Panc1 (cell line): ENCODE results near the gene STS. TPM values are rescaled to one million over a fixed set of nuclear protein-coding genes. Genes with fewer than 3 reads are reported as not detected.

Experiments used
- ATAC-seq: fragments of 200-7000 bp; cut with Tn5 transposase; 2 replicates; pipeline ENCODE4 v1.9.1; 2020; ENCODE audit warnings: mild to moderate bottlenecking, moderate library complexity
- BruUV-seq: library from RNA; stranded (reverse); fragments of 400-500 nt; replicated peaks from 2 replicates; lab custom pipeline; 2021; lab: Mats Ljungman, UMichigan
- CTCF ChIA-PET: fragments of 300-600 bp; sonication (Branson Sonifier 250); formaldehyde crosslinking; loops from one replicate; lab custom pipeline; 2022; ENCODE audit warnings: antibody characterized with exemption; lab: Charles Lee
- POLR2A ChIA-PET: fragments of 300-600 bp; sonication (Branson Sonifier 250); formaldehyde crosslinking; loops from one replicate; lab custom pipeline; 2022; ENCODE audit warnings: antibody characterized with exemption; lab: Charles Lee
- DNase-seq: peaks from one replicate; pipeline ENCODE4 v3.0.0-alpha.2; 2010; ENCODE audit warnings: low read depth, low spot score
- H3K27ac ChIP-seq: 2 replicates; pipeline ENCODE4 v1.5.1; 2011; ENCODE audit warnings: mild to moderate bottlenecking, low read length, inconsistent platforms
- H3K27me3 ChIP-seq: fragments of 200-500 bp; sonication (Bioruptor generic); 2 replicates; pipeline ENCODE4 v1.6.0; 2014; ENCODE audit warnings: low read length, inconsistent platforms; ENCODE audit not compliant: control insufficient read depth, insufficient read depth
- H3K36me3 ChIP-seq: fragments of 200-500 bp; sonication (Bioruptor generic); 2 replicates; pipeline ENCODE4 v1.5.1; 2014; ENCODE audit warnings: inconsistent platforms, mild to moderate bottlenecking, low read length, moderate library complexity; ENCODE audit not compliant: control insufficient read depth, insufficient read depth
- H3K4me1 ChIP-seq: 2 replicates; pipeline ENCODE4 v1.5.1; 2011; ENCODE audit warnings: inconsistent platforms, mild to moderate bottlenecking, low read length, moderate library complexity; ENCODE audit not compliant: control insufficient read depth, insufficient read depth
- H3K4me3 ChIP-seq, 2 experiments: 2 replicates each; pipeline ENCODE4 v1.5.1; 2011 to 2012; ENCODE audit warnings: low read depth in 2 of 2, low read length in 2 of 2, mild to moderate bottlenecking in 2 of 2, inconsistent platforms in 1 of 2, moderate library complexity in 1 of 2
- H3K9me3 ChIP-seq: fragments of 200-500 bp; sonication (Bioruptor generic); 2 replicates; pipeline ENCODE4 v1.5.1; 2014; ENCODE audit warnings: low read depth, mild to moderate bottlenecking, inconsistent platforms, low read length, moderate library complexity; ENCODE audit not compliant: control insufficient read depth, insufficient read depth
- POLR2AphosphoS5 ChIP-seq: IDR thresholded peaks from 2 replicates; pipeline ENCODE4 v1.6.1; 2012; ENCODE audit warnings: mild to moderate bottlenecking, low read depth, low read length, moderate library complexity
- SIN3A ChIP-seq: IDR thresholded peaks from 2 replicates; pipeline ENCODE4 v1.6.1; 2012; ENCODE audit warnings: low read depth, mild to moderate bottlenecking, low read length, moderate library complexity, borderline replicate concordance; ENCODE audit not compliant: insufficient read depth
- TCF7L2 ChIP-seq: IDR thresholded peaks from 2 replicates; pipeline ENCODE4 v1.6.1; 2011; ENCODE audit warnings: mild to moderate bottlenecking, low read depth, low read length, inconsistent platforms
- in situ Hi-C: cut with HindIII; loops from 2 replicates; pipeline ENCODE4 v1.10.0; 2016; ENCODE audit warnings: low sequenced_read_pairs, low pct_unique_long_range_greater_than_20kb
- intact Hi-C: fragments of 100-400 bp; cut with micrococcal nuclease; formaldehyde crosslinking; loops from one replicate; pipeline ENCODE4 v1.10.0; 2022; ENCODE audit not compliant: unreplicated experiment
- total RNA-seq: library from RNA; stranded (reverse); gene quantifications from one replicate; pipeline ENCODE4 v1.2.1, GENCODE V29; 2021; ENCODE audit not compliant: unreplicated experiment
- TF ChIP-seq, protein P1 (sequence below): fragments of 450-650 bp; IDR thresholded peaks from 2 replicates; pipeline ENCODE4 v1.5.1; 2017; ENCODE audit warnings: mild to moderate bottlenecking
- TF ChIP-seq, protein P2 (sequence below), 2 experiments: IDR thresholded peaks; 2 replicates each; pipeline ENCODE4 v1.6.1; 2011 to 2012; ENCODE audit warnings: low read depth in 2 of 2, control low read depth in 1 of 2, low read length in 1 of 2, mild to moderate bottlenecking in 1 of 2, moderate library complexity in 1 of 2; ENCODE audit not compliant: insufficient read depth in 1 of 2

Gene STS
- total RNA-seq, 1 experiment from 2014 or later: 2.0 TPM

DNA sequence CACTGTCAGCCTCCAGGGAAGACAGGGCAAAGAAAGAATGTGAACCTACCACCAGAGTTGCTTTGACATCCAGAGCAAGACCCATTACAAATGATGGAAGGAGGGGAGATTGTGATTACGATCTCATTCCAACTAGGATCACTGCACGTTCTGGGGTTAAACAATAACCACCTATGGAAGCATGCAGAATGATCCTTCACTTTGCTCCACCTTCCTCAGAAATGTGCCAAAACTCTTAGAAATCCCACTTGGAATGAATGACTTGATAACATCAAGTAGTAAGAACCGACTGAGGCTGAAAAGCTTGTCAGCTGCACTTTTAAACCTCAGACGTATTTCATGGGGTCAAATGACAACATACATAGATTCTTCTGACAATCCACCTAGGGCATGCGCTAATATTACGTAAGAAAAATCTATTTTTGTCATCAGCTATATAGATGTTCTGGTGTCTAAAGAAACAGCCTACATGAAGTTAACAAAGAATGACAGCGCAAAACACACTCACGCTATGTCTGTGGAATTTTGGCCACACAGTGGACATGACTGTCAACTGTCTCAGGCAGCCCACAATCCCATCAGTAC, 3.5 kb upstream of the STS start:
- no peak for ATAC-seq
- in situ Hi-C loops: no loop called here
- Histone ChIP-seq H3K9me3 (no peaks in the 10 kb centered on the region), H3K27ac (no peak overlapping the region), H3K27me3 (no peaks in the 10 kb centered on the region), H3K4me1 (no peaks in the 10 kb centered on the region), H3K36me3 (no peaks in the 10 kb centered on the region), H3K4me3 (no peak overlapping the region)
- intact Hi-C loops: no loop called here
- BruUV-seq: no TSS peak
- ChIA-PET CTCF (no interaction called here), POLR2A (no interaction called here)
- TF ChIP-seq, protein P1, sequence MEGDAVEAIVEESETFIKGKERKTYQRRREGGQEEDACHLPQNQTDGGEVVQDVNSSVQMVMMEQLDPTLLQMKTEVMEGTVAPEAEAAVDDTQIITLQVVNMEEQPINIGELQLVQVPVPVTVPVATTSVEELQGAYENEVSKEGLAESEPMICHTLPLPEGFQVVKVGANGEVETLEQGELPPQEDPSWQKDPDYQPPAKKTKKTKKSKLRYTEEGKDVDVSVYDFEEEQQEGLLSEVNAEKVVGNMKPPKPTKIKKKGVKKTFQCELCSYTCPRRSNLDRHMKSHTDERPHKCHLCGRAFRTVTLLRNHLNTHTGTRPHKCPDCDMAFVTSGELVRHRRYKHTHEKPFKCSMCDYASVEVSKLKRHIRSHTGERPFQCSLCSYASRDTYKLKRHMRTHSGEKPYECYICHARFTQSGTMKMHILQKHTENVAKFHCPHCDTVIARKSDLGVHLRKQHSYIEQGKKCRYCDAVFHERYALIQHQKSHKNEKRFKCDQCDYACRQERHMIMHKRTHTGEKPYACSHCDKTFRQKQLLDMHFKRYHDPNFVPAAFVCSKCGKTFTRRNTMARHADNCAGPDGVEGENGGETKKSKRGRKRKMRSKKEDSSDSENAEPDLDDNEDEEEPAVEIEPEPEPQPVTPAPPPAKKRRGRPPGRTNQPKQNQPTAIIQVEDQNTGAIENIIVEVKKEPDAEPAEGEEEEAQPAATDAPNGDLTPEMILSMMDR: no peak
- TF ChIP-seq TCF7L2: no peak
- TF ChIP-seq, protein P2, sequence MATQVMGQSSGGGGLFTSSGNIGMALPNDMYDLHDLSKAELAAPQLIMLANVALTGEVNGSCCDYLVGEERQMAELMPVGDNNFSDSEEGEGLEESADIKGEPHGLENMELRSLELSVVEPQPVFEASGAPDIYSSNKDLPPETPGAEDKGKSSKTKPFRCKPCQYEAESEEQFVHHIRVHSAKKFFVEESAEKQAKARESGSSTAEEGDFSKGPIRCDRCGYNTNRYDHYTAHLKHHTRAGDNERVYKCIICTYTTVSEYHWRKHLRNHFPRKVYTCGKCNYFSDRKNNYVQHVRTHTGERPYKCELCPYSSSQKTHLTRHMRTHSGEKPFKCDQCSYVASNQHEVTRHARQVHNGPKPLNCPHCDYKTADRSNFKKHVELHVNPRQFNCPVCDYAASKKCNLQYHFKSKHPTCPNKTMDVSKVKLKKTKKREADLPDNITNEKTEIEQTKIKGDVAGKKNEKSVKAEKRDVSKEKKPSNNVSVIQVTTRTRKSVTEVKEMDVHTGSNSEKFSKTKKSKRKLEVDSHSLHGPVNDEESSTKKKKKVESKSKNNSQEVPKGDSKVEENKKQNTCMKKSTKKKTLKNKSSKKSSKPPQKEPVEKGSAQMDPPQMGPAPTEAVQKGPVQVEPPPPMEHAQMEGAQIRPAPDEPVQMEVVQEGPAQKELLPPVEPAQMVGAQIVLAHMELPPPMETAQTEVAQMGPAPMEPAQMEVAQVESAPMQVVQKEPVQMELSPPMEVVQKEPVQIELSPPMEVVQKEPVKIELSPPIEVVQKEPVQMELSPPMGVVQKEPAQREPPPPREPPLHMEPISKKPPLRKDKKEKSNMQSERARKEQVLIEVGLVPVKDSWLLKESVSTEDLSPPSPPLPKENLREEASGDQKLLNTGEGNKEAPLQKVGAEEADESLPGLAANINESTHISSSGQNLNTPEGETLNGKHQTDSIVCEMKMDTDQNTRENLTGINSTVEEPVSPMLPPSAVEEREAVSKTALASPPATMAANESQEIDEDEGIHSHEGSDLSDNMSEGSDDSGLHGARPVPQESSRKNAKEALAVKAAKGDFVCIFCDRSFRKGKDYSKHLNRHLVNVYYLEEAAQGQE (IDR thresholded peaks at IDR 0.05; ENCODE audit: insufficient read depth in 1 of 2, low read depth in 2 of 2, low read length in 1 of 2): no peak
- TF ChIP-seq POLR2AphosphoS5: no peak
- no peak for TF ChIP-seq SIN3A
- DNase-seq: no peak

DNA sequence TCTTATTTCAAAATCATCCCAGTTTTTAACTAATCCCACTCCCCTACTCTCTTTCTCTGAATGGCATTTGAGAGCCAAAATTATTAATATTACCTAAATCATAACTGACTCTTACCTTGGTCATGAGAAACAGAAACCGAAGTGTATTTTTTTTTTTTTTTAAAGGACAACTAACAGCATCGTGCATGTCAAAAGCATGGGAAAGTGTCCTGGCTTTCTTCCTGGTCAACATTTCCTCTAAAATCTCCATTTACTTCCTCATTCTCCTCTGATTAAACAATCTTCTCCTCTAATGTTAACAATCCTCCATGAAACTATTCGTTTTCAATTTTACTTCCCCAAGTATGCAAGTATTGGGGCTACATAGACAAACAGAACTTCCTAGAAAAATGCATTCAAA, 2.1 kb upstream of the STS start:
- in situ Hi-C loops: no loop called here
- TF ChIP-seq, protein P2 (IDR thresholded peaks at IDR 0.05; ENCODE audit: insufficient read depth in 1 of 2, low read depth in 2 of 2, low read length in 1 of 2): no peak
- TF ChIP-seq TCF7L2: no peak
- no peak for TF ChIP-seq POLR2AphosphoS5
- no peak for TF ChIP-seq SIN3A
- TF ChIP-seq, protein P1: no peak
- ATAC-seq (no peak), DNase-seq (no peak)
- BruUV-seq: no TSS peak
- H3K4me3 ChIP-seq: no peak overlapping the region
- ChIA-PET POLR2A (no interaction called here), CTCF (no interaction called here)
- no peaks in the 10 kb centered on the region for H3K9me3 ChIP-seq
- no peak overlapping the region for H3K27ac ChIP-seq
- no peaks in the 10 kb centered on the region for H3K4me1 ChIP-seq
- no peaks in the 10 kb centered on the region for H3K27me3 ChIP-seq
- intact Hi-C loops: no loop called here
- no peaks in the 10 kb centered on the region for H3K36me3 ChIP-seq
